GM18873 (cell line): ENCODE measurements around the gene SPART.
"Not testable (repeated sequence)": the region's sequence is repeated elsewhere in the genome, so short reads cannot be mapped to it uniquely, and the experiment has no call there.

ENCODE experiments used
- ATAC-seq: cut with Tn5 transposase; IDR thresholded peaks from one replicate; pipeline ENCODE4 v1.9.1; 2021; ENCODE audit warnings: mild to moderate bottlenecking, moderate library complexity, moderate number of reproducible peaks; ENCODE audit not compliant: unreplicated experiment, low FRiP score

Gene SPART

DNA sequence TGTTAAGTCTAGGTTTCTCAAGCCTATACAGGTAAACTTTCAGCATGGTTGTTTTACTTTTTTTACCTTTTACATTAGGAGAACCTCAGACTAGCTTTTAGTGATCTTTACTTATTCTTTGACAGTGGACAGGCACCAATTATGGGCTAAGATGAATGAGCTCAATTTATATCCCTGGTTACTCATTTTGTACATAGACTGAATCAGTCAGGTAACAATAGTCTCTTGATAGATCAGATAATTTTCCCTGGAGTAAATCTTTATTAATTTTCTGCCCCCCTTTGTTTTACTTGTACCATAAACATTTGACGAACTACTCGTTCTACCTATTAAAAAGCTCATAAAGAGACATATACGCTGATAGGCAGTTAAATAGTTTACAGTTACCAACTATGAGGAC, 22.8 kb downstream of the SPART start:
- no peak for ATAC-seq

DNA sequence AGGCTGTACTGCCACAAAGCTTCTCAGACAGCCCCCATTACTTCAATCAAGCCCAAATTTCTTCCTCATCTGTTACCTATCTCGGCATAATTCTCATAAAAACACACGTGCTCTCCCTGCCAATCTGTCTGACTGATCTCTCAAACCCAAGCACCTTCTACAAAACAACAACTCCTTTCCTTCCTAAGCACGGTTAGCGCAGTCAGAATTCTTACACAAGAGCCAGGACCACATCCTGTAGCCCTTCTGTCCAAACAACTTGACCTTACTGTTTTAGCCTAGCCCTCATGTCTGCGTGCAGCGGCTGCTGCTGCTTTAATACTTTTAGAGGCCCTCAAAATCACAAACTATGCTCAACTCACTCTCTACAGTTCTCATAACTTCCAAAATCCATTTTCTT, 26.4 kb downstream of the SPART start:
- ATAC-seq = not testable (repeated sequence)

DNA sequence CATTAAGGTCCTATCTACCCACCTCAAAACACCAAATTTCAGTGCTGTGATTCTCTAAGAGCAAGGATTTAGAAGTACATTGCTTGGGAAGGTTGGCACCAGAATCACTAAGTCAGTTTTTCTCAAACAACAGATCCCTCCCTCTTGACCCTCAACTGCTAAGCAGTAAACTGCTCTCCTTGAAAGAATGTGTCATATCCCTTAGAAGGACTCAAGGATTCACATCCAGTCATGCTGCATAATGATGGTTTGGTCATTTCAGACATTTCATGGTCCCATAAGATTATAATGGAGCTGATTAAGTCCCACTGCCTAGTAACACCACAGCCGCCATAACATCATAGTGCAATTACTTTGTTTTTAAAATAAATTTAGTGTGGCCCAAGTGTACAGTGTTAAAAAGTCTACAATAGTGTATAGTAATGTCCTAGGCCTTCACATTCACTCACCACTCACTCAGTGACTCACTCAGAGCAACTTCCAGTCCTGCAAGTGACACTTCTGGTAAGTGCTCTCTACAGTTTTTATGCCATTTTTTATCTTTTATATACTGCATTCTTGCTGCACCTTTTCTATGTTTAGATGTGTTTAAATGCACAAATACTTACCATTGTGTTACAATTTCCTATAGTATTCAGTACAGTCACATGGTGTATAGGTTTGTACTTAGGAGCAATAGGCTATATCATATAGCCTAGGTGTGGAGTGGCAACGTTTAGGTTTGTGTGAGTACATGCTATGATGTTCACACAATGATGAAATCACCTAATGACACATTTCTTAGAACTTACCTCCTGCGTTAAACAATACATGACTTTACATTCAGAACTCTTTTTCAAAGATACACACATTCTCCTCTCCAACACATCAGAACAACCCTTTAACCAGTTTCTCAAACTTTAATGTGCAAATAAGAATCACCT, 32.9 kb downstream of the SPART start:
- ATAC-seq = no peak

DNA sequence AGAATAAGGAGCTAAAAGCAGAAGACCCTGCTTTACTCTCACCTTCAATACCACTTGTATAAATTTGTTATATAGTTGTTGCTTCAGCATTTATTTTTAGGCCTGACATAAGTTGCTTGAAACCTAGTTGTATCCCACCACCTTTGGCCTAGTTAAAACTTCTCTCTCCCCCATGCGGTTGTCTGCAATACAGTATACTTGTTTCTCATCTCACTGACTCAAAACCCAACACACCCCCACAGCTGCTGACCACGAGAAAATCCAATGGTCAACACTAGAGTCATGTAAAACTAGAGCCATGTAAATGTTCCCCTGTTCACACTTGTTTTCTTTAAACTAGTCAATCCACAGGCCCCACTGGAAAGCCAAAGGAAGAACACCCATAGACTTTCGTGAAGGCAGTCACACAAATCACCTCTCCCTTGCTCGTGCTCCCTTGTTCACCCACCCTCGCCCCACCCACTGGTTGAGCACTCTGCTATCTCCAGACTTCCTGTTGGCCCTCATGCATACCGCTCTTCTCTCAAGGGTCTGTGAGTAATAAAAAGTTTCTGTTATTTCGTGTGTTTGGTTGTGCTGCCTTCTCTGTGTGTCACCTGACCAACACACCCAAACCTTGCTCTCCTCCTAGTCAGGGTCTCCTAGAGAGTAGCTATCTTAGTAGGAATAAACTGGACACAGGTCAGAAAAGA, 35.6 kb downstream of the SPART start:
- ATAC-seq = no peak

DNA sequence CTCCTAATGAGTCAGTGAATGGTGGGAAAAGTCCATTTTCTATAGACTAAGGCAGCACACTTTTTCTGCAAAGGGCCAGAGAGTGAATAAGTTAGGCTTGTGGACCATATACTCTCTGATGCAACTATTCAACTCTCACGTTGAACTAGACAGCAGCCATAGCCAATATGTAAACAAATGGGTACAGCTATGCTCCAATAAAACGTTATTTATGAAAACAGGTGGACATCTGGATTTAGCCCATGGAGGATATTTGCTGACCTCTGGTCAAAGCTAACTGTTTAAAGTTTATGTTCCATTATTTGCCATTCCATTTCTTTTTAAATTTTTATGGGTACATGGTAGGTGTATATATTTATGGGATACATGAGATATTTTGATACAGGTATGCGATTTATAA, 43.9 kb downstream of the SPART start:
- no peak for ATAC-seq

DNA sequence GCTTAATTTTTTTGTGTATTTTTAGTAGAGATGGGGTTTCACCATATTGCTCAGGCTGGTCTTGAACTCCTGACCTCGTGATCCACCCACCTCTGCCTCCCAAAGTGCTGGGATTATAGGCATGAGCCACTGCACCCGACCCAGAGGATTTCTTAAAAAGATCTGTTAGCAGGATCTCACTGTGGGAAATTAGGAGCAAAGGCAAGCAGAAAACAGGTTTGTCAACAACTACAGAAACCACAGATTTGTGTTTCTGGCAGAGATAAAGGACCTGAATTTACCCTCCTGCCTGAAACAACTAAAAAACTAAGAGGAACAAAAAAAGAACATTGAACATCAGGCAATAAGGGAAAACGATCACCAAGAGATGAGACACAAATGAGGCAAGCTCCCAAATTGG, 46.7 kb downstream of the SPART start:
- ATAC-seq = not testable (repeated sequence)

DNA sequence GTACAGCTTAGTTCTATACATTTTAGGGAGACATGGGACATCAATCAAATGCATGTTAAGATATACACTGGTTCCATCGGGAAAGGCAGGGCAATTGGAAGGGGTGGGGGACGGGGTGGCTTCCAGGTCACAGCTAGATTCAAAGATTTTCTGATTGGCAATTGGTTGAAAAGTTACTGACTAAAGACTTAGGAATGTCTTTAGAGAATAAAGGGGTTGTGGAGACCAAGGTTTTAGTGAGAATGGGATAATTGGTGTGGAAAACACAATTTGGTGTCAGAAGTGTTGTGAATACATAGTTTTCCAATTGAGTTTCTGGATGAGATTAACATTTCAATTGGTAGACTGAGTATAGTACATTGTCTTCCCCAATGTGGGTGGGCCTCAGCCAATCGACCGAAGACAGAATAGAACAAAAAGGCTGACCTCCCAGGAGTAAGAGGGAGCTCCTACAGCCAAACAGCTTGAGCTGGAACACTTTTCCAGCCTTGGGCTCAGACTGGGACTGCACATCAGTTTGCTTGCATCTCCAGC, 47.6 kb downstream of the SPART start:
- no peak for ATAC-seq

DNA sequence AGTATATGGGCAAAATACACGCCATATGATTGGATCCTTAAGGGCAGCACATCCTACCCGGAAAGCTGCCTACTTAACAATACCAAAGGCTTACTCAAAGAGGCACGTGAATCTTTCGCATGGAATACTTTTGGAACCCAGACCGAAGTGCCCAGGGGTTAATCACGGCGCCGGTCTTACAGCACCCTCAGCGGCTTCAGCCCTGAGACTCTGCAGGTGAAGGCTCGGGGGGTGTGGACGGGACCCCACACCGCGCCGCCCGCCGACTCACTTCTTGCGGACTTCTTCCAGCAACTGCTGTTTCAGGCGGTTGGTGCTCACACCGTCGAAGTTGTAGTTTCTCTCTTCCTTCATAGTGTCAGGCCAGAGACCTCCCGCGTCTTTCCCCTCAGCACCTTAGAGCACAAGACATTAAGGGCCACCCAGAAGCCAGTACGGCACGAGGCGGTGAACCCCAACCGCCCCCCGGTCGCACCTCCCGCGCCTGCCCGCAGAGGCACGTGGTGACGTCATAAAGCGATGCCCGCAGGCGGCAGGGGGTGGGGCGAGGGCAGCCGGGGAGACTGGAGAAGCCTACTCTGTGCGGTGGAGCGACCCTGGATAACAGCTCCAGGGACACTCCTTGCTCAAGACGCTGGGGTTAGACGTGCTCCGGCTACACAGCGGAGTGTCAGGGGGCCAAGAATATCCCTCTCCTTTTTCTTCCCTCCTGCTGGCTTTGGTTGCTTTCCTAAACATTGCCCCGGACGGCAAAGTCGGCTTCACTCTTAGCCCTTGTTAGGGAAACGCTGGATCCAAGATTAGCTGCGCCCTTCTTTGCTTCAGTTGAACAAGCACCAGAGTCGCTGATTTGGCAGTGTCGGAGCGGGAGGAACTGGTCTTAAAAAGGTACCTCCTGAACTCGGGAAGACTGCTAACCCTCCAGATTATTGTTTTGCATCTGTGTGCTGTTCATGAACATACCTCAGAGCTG, 48.5 kb downstream of the SPART start, which contains the start of gene CCDC169:
Gene CCDC169 (minus strand): TSS at position 449 of the 973 bp plus-strand sequence. CDS start 95 bp downstream, at position 354.
- no peak for ATAC-seq

DNA sequence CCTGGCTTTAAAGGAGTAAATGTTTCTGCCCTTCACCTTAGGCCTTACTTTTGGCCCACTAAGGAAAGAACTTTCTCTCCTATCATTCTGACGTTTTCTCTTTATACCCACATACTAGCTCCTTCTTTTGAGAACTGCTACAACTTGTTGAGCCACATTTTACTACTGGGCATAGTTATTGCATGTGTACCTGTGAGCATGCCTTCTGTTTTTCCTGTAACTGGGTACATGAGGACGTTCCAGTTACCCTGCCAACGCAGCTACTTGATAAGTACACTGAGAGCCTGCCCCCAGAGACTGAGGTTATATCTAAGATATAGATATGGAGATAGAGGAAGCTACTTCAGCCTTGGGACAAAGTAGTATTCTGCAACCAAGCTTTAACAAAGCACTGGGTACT, 52.1 kb downstream of the SPART start:
- ATAC-seq = no peak

DNA sequence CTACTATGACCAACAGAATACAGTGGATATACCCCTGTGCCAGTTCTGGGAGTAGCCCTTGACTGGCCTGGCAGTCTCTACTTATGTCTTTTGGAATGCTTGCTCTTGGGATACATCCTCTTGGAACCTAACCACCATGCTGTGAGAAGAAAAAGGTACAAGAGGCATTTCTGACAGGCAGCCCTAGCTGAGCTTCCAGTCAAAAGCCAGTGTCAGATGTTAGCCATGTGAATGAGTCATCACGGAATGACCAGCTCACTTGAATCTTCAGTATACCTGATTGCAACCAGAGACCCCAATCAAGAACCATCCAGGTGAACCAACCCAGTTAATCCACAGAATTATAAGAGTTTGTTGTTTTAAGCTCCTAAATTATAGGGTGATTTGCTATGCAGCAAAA, 52.7 kb downstream of the SPART start:
- no peak for ATAC-seq

DNA sequence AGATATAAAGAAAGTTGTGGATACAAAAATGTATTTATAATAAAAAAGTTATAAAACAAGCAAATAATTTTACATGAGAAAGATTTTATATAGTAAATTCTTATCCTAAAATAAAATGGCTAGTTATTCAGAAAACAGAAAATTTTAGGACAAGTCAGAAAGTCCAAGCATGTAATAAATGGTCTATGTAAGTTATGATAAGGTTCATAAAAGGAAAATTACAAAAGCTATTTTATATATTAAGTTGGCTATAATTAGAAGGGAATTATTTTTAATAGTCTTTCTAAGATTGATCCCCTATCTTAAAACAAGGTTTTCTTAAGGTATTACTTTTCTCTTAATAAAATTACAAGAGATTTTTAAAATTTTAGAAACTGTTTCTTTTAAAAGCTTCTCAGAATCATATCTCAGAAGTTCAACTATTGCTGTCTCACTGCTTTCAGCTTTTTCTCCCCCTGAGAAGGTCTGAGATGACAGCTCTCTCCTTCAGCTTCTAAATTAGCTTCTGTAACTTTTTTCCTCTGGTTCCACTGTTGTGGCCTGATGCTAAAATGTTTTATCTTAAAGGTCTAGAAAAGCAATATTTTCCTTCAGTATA, 57.3 kb downstream of the SPART start:
- no peak for ATAC-seq

DNA sequence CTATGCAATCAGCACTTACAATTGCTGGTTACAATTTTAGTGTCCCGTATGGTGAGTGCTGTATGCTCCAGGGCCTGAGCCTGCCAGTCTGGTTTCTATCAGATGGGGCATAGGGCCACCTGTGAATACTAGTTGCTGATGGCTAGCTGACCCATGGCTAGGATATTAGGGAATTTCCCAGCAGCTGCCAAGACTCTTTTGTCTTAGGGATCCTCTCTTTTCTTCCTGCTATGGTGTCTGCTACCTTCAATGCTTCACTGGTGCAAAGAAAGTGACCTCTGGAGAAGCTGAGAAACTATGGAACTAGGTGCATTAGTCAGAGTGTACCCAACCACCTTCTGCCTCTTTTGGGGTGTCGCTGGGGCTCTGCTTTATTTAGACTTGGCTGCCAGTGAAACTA, 60.2 kb downstream of the SPART start:
- no peak for ATAC-seq

DNA sequence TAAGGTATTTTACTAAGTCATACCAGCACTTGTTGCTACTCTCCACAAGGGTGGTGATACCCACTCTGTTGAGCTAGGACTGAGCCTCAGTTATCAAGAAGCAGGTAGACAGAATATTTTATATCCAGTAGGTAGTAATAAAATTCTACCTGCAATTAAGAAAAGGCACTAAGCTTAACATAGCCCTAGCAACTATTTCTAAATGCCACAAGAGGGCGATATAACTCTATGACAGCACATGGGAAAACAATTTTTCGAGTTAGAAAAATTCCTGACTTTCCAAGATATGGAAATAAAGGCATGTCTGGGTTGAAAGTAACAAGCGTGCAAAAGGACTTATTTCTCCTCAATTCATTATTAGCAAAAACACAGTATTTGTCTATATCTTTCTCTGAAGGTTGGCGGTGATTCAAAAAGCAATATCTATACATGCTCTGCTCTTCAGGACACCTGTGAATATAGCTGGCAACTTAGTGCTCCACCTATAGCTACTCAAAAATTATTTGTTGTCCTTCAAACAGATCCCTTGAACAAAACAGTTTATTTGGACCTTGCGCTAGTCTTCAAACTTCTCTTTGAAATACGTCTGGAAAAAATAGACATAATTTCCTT, 63.3 kb downstream of the SPART start:
- no peak for ATAC-seq

DNA sequence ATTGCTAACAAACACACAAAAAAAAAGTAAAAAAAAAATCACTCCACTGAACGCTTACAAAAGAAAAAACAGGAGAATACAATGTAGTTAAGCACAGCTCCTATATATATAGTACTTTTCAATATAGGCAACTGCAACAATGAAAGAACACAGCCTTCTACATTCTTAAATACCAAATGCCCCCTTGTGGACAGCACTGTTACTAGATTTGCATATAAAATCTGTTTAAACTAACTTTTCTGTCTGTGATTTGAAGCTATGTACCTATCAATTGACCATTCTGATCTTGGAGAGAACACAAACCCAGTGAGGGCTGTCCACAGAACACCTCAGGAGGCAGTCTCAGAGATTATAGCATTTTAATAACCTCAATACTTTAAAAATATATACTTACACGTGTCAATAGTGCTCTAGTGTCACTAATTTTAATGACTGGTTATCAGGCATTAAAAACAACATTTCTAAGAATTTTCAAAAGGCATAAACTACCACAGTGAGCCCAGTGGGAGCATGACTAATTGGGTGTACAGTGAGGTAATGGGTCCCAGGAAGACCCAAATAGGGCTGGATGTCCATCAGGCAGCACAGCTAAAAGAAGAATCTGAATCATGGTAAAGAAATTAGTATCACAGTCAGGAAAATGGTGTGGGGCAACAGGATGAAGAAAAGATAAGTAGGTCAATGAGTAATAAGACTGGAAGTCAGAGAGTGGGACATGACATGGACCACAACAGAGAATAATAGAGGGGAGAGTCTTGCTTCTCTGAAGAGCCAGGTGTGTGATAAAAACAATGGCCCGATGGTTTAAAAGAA, 70.8 kb downstream of the SPART start:
- no peak for ATAC-seq

DNA sequence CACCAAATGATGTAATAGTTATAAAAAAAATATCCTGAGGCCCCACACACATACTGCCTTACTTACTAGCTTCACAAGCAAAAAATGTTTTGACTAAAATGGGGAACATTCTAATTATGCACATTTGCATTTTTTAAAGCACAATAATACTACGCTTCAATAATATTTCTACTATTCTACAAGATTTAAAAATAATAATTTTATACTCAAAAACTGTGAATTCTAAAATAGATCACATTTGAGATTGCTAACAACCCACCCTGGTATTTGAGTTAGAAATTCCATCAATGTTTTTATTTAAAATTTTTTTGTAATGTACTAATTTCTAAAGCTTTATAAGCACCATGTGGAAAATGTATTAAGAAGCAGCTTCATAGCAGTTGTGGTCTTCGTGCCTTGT, 72.8 kb downstream of the SPART start:
- ATAC-seq = no peak

DNA sequence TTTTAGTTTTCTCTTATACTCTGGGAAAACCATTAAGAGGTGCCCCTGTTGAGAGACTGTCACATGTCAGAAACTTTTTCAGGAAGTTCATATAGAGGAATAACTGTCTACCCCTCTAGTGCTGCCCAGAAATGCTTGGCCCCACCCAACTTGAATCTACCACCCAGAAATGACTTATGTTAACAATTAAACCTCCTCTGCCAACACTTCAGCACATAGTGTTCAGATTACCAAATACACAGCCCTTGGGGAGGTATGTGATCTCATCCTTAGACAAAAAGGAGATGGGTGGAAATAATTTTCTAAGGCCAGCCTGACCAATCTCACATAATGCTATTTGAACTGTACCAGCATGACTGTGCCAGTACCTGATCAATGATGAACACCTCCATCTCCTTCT, 84.2 kb downstream of the SPART start:
- ATAC-seq = no peak

DNA sequence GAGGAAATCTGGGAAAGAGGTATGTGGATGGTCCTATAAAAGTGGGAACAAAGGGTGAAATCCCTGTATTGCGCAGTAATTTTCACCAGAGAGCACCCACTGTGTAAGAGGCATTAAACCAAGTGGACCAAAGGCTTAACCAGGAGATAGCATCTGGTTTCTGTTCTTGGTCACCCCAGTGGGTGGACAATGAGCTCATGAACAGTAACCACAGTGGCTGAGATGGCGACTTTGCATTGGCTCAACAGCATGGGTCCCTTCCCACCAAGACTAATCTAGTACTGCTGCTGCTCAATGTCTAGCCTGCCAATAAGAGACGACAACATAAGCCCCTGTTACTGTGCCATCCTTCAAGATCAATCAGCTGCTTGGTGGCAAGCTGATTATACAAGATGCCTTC, 85.2 kb downstream of the SPART start:
- no peak for ATAC-seq

DNA sequence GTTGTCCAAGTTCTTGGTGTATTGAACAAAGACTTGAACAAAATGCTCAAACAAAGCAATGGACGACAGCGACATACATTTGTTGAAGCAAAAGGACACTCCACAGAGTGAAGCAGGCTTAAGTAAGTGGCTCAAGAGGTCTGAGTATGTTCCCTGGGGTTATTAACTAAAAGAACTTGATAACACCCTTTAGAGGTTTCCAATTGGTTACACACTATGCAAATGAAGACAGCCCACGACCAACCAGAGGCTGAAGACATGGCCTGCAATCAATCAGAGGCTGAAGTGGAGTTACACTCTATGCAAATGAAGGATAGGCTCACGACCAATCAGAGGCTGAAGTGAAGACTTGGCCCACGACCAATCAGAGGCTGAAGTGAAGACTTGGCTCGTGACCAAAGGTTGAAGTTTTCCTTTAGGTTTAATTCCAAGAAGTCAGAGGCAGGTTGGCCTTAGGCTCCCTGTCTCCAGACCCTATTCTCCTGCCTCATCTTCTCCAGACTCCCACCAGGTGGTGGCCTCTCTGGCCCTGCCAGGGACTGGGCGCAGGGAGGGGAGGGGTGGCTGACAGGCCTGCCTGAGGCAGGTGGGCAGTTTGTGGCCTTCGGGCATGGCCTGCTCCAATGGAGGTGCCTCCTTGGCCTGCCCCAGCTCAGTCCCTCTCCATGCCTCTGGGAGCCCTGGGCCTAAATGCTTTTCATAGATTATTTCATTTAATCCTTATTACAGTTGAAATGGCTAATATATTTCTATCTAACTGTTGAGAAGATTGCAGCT, 86.6 kb downstream of the SPART start:
- ATAC-seq = no peak
